DND-41 (cell line): ENCODE results near the gene DHCR7.

ENCODE experiments used
- ATAC-seq: fragments of 200-7000 bp; cut with Tn5 transposase; 3 replicates; pipeline ENCODE4 v1.9.1; 2021; ENCODE audit warnings: low read depth; ENCODE audit not compliant: insufficient read depth
- DNase-seq: peaks from one replicate; pipeline ENCODE4 v3.0.0-alpha.2; 2020
- H2AFZ ChIP-seq: 2 replicates; pipeline ENCODE4 v1.6.0; 2012; ENCODE audit warnings: low read depth, low read length
- H3K27ac ChIP-seq: 2 replicates; pipeline ENCODE4 v1.5.1; 2012; ENCODE audit warnings: low read length, inconsistent platforms
- H3K27me3 ChIP-seq: fragments of 200-600 bp; sonication (generic); 2 replicates; pipeline ENCODE4 v1.6.0; 2012; ENCODE audit warnings: low read length, mild to moderate bottlenecking, inconsistent platforms; ENCODE audit not compliant: insufficient read depth, poor library complexity
- H3K36me3 ChIP-seq: 2 replicates; pipeline ENCODE4 v1.5.1; 2012; ENCODE audit warnings: low read length, inconsistent platforms; ENCODE audit not compliant: insufficient read depth
- H3K4me1 ChIP-seq: 2 replicates; pipeline ENCODE4 v1.5.1; 2012; ENCODE audit warnings: mild to moderate bottlenecking, low read length; ENCODE audit not compliant: insufficient read depth
- H3K4me2 ChIP-seq: 2 replicates; pipeline ENCODE4 v1.6.0; 2012; ENCODE audit warnings: mild to moderate bottlenecking, moderate library complexity, low read length, inconsistent platforms; ENCODE audit not compliant: insufficient read depth
- H3K4me3 ChIP-seq, 2 experiments: fragments of 200-600 bp in 1 of 2; shearing (Covaris generic) in 1 of 2; 2 replicates each; pipeline ENCODE4 v1.5.1; 2012 to 2016; ENCODE audit warnings: inconsistent platforms in 2 of 2, low read length in 2 of 2, mild to moderate bottlenecking in 2 of 2, low read depth in 1 of 2, moderate library complexity in 1 of 2
- H3K79me2 ChIP-seq: 2 replicates; pipeline ENCODE4 v1.6.0; 2012; ENCODE audit warnings: low read length, inconsistent platforms; ENCODE audit not compliant: insufficient read depth
- H3K9ac ChIP-seq: 2 replicates; pipeline ENCODE4 v1.6.0; 2012; ENCODE audit warnings: low read depth, mild to moderate bottlenecking, inconsistent platforms, low read length, moderate library complexity
- H3K9me3 ChIP-seq: 2 replicates; pipeline ENCODE4 v1.5.1; 2012; ENCODE audit warnings: low read length, moderate library complexity, mild to moderate bottlenecking, inconsistent platforms; ENCODE audit not compliant: insufficient read depth, severe bottlenecking
- H4K20me1 ChIP-seq: 2 replicates; pipeline ENCODE4 v1.6.0; 2012; ENCODE audit warnings: low read length; ENCODE audit not compliant: insufficient read depth
- CTCF ChIP-seq: IDR thresholded peaks from 2 replicates; pipeline ENCODE4 v1.5.1; 2012; ENCODE audit warnings: borderline replicate concordance, low read length, moderate library complexity, mild to moderate bottlenecking; ENCODE audit not compliant: poor library complexity, severe bottlenecking; ENCODE audit errors: extremely low read depth
- EZH2 ChIP-seq: IDR thresholded peaks from 3 replicates; pipeline ENCODE4 v1.6.1; 2012; ENCODE audit warnings: borderline replicate concordance, low read depth, mild to moderate bottlenecking, moderate library complexity, low read length, inconsistent platforms; ENCODE audit not compliant: severe bottlenecking

Gene DHCR7

GRCh38 chr11:71482216-71482615, 34.0 kb upstream of the DHCR7 start:
- no peaks in the 10 kb centered on the region for H3K9me3 ChIP-seq
- peaks cover 86% of the 10 kb centered on the region for H3K36me3 ChIP-seq
- H3K4me3 ChIP-seq, result no peak overlapping the region
- no peaks in the 10 kb centered on the region for H3K27me3 ChIP-seq
- peaks cover 5% of the 10 kb centered on the region; the same call in 1 of the 2 replicates for H4K20me1 ChIP-seq
- H3K4me2 ChIP-seq, result no peak overlapping the region
- H3K27ac ChIP-seq, result no peak overlapping the region
- DNase-seq, result no peak
- no peaks in the 10 kb centered on the region for H3K79me2 ChIP-seq
- no peak overlapping the region for H2AFZ ChIP-seq
- no peaks in the 10 kb centered on the region for H3K4me1 ChIP-seq
- H3K9ac ChIP-seq, result no peak overlapping the region
- TF ChIP-seq CTCF (no peak), EZH2 (no peak)
- ATAC-seq, result no peak

- no peak overlapping the region for H2AFZ ChIP-seq
- H4K20me1 ChIP-seq, result peaks cover 5% of the 10 kb centered on the region; the same call in 1 of the 2 replicates
- DNase-seq, result no peak
- no peak overlapping the region for H3K9ac ChIP-seq
- H3K4me3 ChIP-seq, result no peak overlapping the region
- no peaks in the 10 kb centered on the region for H3K4me1 ChIP-seq
- ATAC-seq, result no peak
- no peaks in the 10 kb centered on the region for H3K79me2 ChIP-seq
- H3K4me2 ChIP-seq, result no peak overlapping the region
- H3K27ac ChIP-seq, result no peak overlapping the region
- H3K9me3 ChIP-seq, result no peaks in the 10 kb centered on the region
- no peaks in the 10 kb centered on the region for H3K27me3 ChIP-seq
- no peak for TF ChIP-seq EZH2
- no peak for TF ChIP-seq CTCF
- peaks cover 92% of the 10 kb centered on the region for H3K36me3 ChIP-seq
Measured at GRCh38 chr11:71481101-71481960, 33.1 kb upstream of the DHCR7 start.

GRCh38 chr11:71478528-71478840, 30.3 kb upstream of the DHCR7 start:
- no peak overlapping the region for H3K4me2 ChIP-seq
- no peaks in the 10 kb centered on the region for H3K4me1 ChIP-seq
- DNase-seq (no peak), ATAC-seq (no peak)
- no peak overlapping the region for H3K4me3 ChIP-seq
- H3K36me3 ChIP-seq, result peaks cover 92% of the 10 kb centered on the region
- no peaks in the 10 kb centered on the region for H3K9me3 ChIP-seq
- H3K9ac ChIP-seq, result no peak overlapping the region
- peaks cover 11% of the 10 kb centered on the region; the same call in 1 of the 2 replicates for H4K20me1 ChIP-seq
- H3K27me3 ChIP-seq, result no peaks in the 10 kb centered on the region
- H3K79me2 ChIP-seq, result no peaks in the 10 kb centered on the region
- no peak overlapping the region for H2AFZ ChIP-seq
- H3K27ac ChIP-seq, result no peak overlapping the region
- no peak for TF ChIP-seq EZH2
- TF ChIP-seq CTCF, result no peak
